Nephron (organoid): ENCODE results near the gene C3orf18.
"Not testable (repeated sequence)": the region's sequence is repeated elsewhere in the genome, so short reads cannot be mapped to it uniquely, and the experiment has no call there.

Source experiments
- H3K27ac Mint-ChIP-seq, 3 experiments: 2 replicates each; pipeline ENCODE4 v1.8.0; 2020; ENCODE audit warnings: mixed read lengths in 3 of 3, mild to moderate bottlenecking in 2 of 3, moderate library complexity in 1 of 3
- H3K27me3 Mint-ChIP-seq: 2 replicates; pipeline ENCODE4 v1.8.0; 2021; ENCODE audit warnings: low read depth, mild to moderate bottlenecking, moderate library complexity, mixed read lengths
- H3K36me3 Mint-ChIP-seq: 2 replicates; pipeline ENCODE4 v1.8.0; 2020; ENCODE audit warnings: low read depth, mixed read lengths
- H3K4me1 Mint-ChIP-seq: 2 replicates; pipeline ENCODE4 v1.8.0; 2020; ENCODE audit warnings: mixed read lengths
- H3K4me3 Mint-ChIP-seq, 3 experiments: 2 replicates each; pipeline ENCODE4 v1.8.0; 2020; ENCODE audit warnings: mild to moderate bottlenecking in 3 of 3, mixed read lengths in 3 of 3, moderate library complexity in 2 of 3
- H3K9me3 Mint-ChIP-seq: 2 replicates; pipeline ENCODE4 v1.8.0; 2020; ENCODE audit warnings: mixed read lengths
- CTCF ChIP-seq, 3 experiments: fragments of 200-600 bp; sonication (generic); IDR thresholded peaks; one replicate each; pipeline ENCODE4 v1.5.0; 2021; ENCODE audit warnings: antibody characterized with exemption in 3 of 3; ENCODE audit not compliant: unreplicated experiment in 3 of 3

Gene C3orf18

DNA sequence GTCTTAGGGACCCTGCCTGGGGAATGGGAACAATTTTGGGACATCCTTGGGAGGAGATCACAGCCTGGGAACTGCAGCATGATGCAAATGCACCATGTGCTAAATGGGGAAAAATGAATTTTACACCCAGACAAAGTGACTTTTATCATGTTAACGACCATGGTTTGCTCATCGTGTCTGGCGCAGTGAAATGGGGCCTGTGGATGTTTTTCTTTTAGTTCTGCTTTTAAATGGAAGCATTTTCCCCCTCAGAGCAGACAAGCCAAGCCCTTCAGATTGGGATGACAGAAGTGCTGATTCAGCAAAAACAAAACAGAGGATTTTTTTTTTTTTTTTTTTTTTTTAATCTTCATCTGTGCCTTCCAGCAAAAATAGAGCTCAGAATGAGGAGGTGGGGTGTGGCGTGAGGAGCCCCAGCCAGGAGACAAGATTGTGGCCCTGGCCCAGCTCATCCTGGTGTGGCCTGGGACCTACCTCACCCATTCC, 49.8 kb downstream of the C3orf18 start:
- Mint-ChIP-seq H3K36me3 (no peaks in the 10 kb centered on the region), H3K4me3 (no peak overlapping the region), H3K9me3 (no peaks in the 10 kb centered on the region), H3K27me3 (peaks cover 25% of the 10 kb centered on the region), H3K27ac (peak overlapping the region in 1 of 3 experiments; percentile 19), H3K4me1 (peaks cover 52% of the 10 kb centered on the region)
- TF ChIP-seq CTCF (IDR thresholded peaks at IDR 0.05; ENCODE audit: unreplicated experiment in 3 of 3), result no peak

DNA sequence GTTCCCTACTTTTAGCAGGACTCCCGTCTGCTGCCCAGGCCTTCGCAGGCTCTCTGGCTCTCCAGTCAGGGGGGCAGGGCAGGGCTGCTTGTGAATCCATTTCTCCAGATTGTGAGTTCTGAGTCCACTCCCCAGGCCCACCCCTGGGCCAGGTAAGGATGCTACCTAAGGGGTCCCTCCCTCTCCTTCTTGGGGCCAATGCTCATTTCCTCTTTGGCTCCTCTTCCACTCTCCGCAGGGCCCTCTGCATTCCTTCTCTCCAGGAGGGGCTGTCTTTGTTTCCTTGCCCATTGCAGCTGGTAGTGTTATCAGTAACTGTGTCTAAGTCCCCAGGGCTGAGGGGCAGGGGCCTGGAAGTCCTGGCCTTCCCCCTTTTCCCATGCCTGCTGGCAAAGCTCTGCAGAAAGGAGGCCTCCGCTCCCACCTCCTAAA, 51.1 kb downstream of the C3orf18 start:
- peaks cover 24% of the 10 kb centered on the region for H3K27me3 Mint-ChIP-seq
- peak overlapping the region; percentile 51 to 63 (median 58) for H3K4me3 Mint-ChIP-seq
- no peaks in the 10 kb centered on the region for H3K36me3 Mint-ChIP-seq
- no peaks in the 10 kb centered on the region for H3K9me3 Mint-ChIP-seq
- peaks cover 52% of the 10 kb centered on the region for H3K4me1 Mint-ChIP-seq
- TF ChIP-seq CTCF (IDR thresholded peaks at IDR 0.05; ENCODE audit: unreplicated experiment in 3 of 3), result no peak
- H3K27ac Mint-ChIP-seq, result peak overlapping the region; percentile 81 to 92 (median 84)

GRCh38 chr3:50515565-50516439, 51.7 kb downstream of the C3orf18 start:
- no peak for TF ChIP-seq CTCF (IDR thresholded peaks at IDR 0.05; ENCODE audit: unreplicated experiment in 3 of 3)
- H3K27ac Mint-ChIP-seq, result peak overlapping the region; percentile 81 to 92 (median 84)
- peaks cover 52% of the 10 kb centered on the region for H3K4me1 Mint-ChIP-seq
- peak overlapping the region; percentile 35 to 63 (median 58) for H3K4me3 Mint-ChIP-seq
- no peaks in the 10 kb centered on the region for H3K36me3 Mint-ChIP-seq
- peaks cover 18% of the 10 kb centered on the region for H3K27me3 Mint-ChIP-seq
- no peaks in the 10 kb centered on the region for H3K9me3 Mint-ChIP-seq

DNA sequence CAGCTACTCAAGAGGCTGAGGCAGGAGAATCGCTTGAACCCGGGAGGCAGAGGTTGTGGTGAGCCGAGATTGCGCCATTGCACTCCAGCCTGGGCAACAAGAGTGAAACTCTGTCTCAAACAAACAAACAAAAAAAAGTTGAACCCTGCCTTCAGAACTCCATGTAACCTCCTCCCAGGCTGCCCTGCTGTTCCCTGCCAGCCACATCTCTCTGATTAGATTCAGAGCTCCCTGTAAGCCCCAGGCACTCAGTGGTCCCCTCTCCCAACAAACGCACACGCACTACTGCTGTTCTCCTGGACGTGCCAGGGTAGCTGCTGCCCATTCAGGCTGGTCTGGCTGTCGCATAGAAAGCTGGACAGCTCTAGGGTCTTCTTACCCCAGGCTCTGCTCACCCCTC, 54.6 kb downstream of the C3orf18 start:
- not testable (repeated sequence) for H3K36me3 Mint-ChIP-seq, H3K4me3 Mint-ChIP-seq, H3K9me3 Mint-ChIP-seq, H3K27ac Mint-ChIP-seq
- peaks cover 24% of the 10 kb centered on the region for H3K27me3 Mint-ChIP-seq
- H3K4me1 Mint-ChIP-seq, result peaks cover 41% of the 10 kb centered on the region

GRCh38 chr3:50512131-50512530, 55.4 kb downstream of the C3orf18 start:
- TF ChIP-seq CTCF (IDR thresholded peaks at IDR 0.05; ENCODE audit: unreplicated experiment in 3 of 3), result no peak
- Mint-ChIP-seq H3K4me3 (no peak overlapping the region), H3K27ac (no peak overlapping the region), H3K4me1 (peaks cover 34% of the 10 kb centered on the region), H3K36me3 (no peaks in the 10 kb centered on the region), H3K9me3 (no peaks in the 10 kb centered on the region), H3K27me3 (peaks cover 24% of the 10 kb centered on the region)

- peaks cover 33% of the 10 kb centered on the region for H3K27me3 Mint-ChIP-seq
- H3K27ac Mint-ChIP-seq, result no peak overlapping the region
- H3K36me3 Mint-ChIP-seq, result no peaks in the 10 kb centered on the region
- no peaks in the 10 kb centered on the region for H3K9me3 Mint-ChIP-seq
- H3K4me1 Mint-ChIP-seq, result peaks cover 16% of the 10 kb centered on the region
- no peak for TF ChIP-seq CTCF (IDR thresholded peaks at IDR 0.05; ENCODE audit: unreplicated experiment in 3 of 3)
- H3K4me3 Mint-ChIP-seq, result no peak overlapping the region
Observed at GRCh38 chr3:50510325-50510724, 57.2 kb downstream of the C3orf18 start.
